Cardiac muscle cell (in vitro differentiated cells and primary cell): ENCODE data around the gene PSMG4. TPM values are rescaled to one million over a fixed set of nuclear protein-coding genes. Genes with fewer than 3 reads are reported as not detected.
"Not testable (repeated sequence)": the region's sequence is repeated elsewhere in the genome, so short reads cannot be mapped to it uniquely, and the experiment has no call there.

Source experiments
- DNase-seq, 2 donors: peaks; one replicate each; pipeline versions ENCODE4 v3.0.0 to v3.0.0-alpha.2; 2010 to 2017; ENCODE audit warnings: low read depth in 1 of 2, low spot score in 1 of 2
- H3K27ac ChIP-seq: fragments of 200-600 bp; sonication (generic); 2 replicates; pipeline ENCODE4 v1.5.1; 2016
- H3K27me3 ChIP-seq: fragments of 200-600 bp; sonication (generic); 2 replicates; pipeline ENCODE4 v1.6.0; 2016; ENCODE audit warnings: control low read depth
- H3K36me3 ChIP-seq: fragments of 200-600 bp; sonication (generic); 2 replicates; pipeline ENCODE4 v1.5.1; 2016; ENCODE audit warnings: control low read depth
- H3K4me1 ChIP-seq: fragments of 200-600 bp; sonication (generic); 2 replicates; pipeline ENCODE4 v1.8.1; 2017; ENCODE audit warnings: low read depth, mild to moderate bottlenecking, mixed run types
- H3K4me3 ChIP-seq: fragments of 200-600 bp; sonication (generic); 2 replicates; pipeline ENCODE4 v1.5.1; 2016; ENCODE audit warnings: mild to moderate bottlenecking
- H3K9me3 ChIP-seq: fragments of 200-600 bp; sonication (generic); 2 replicates; pipeline ENCODE4 v1.5.1; 2017; ENCODE audit warnings: low read depth, mild to moderate bottlenecking, control low read depth
- CTCF ChIP-seq: IDR thresholded peaks from 2 replicates; pipeline ENCODE4 v1.5.1; 2012; ENCODE audit warnings: low read depth, mild to moderate bottlenecking, low read length
- polyA plus RNA-seq: library from polyadenylated mRNA; unstranded; fragments of >200 nt; fragmentation: Nextera tagmentation; extraction: Ambion mirVana; gene quantifications from 2 replicates; pipeline ENCODE4 v1.2.1, GENCODE V29; 2016
- total RNA-seq: library from RNA; depleted of rRNA; stranded (reverse); fragments of >200 nt; gene quantifications from 2 replicates; pipeline ENCODE4 v1.2.3, GENCODE V29; 2016

Gene PSMG4
- total and polyA plus RNA-seq, 2 experiments from 2014 or later = 22.2 to 44.0 TPM

GRCh38 chr6:3237761-3238662 lies 20.7 kb upstream of the PSMG4 start:
- peaks cover 4% of the 10 kb centered on the region for H3K4me1 ChIP-seq
- H3K27me3 ChIP-seq = peaks cover 8% of the 10 kb centered on the region
- no peak for TF ChIP-seq CTCF
- no peaks in the 10 kb centered on the region for H3K36me3 ChIP-seq
- no peak for DNase-seq
- H3K4me3 ChIP-seq = no peak overlapping the region
- no peaks in the 10 kb centered on the region for H3K9me3 ChIP-seq
- H3K27ac ChIP-seq = no peak overlapping the region

DNA sequence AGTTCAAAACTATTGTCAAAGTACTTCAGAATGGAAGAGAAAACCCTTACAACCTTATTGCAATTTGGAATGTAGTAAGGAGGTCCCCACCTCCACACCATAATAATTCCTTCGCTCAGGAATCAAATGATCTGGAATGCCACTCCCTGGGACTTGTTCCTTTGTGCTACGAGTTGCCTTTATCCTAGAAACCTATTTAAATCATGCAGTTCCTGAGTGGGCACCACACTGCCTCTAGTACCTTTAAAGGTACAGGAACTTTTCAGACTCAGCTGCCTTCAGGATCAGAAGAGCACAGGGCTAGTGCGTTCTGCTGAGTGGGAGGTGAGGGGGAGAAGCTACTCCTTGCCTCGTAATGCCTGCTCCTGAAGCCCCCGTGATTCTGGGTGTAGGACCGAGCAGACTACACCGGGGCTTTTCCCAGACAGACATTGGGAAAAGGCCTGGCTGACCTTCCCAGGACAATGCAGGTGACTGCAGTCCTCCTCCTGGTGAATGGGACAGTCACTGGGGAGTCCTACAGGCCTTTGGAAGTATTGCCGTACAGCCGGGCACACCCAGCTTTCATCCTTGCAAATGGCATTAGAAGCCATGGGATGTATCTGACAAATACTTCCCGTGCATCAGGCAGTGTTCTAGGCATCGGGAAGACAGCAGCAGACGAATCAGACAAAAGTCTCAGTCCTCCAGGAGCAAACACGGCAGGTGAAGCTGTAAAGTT lies 19.5 kb upstream of the PSMG4 start:
- Histone ChIP-seq H3K4me1 (peaks cover 4% of the 10 kb centered on the region), H3K27me3 (no peaks in the 10 kb centered on the region), H3K4me3 (no peak overlapping the region), H3K36me3 (no peaks in the 10 kb centered on the region), H3K9me3 (no peaks in the 10 kb centered on the region), H3K27ac (no peak overlapping the region)
- TF ChIP-seq CTCF = peak; percentile 15
- DNase-seq = no peak

- Histone ChIP-seq H3K4me3 (no peak overlapping the region), H3K9me3 (no peaks in the 10 kb centered on the region), H3K36me3 (no peaks in the 10 kb centered on the region), H3K27me3 (no peaks in the 10 kb centered on the region), H3K4me1 (peaks cover 4% of the 10 kb centered on the region), H3K27ac (no peak overlapping the region)
- TF ChIP-seq CTCF = no peak
- DNase-seq = no peak
These were observed 18.2 kb upstream of the PSMG4 start for GRCh38 chr6:3240595-3240994.

DNA sequence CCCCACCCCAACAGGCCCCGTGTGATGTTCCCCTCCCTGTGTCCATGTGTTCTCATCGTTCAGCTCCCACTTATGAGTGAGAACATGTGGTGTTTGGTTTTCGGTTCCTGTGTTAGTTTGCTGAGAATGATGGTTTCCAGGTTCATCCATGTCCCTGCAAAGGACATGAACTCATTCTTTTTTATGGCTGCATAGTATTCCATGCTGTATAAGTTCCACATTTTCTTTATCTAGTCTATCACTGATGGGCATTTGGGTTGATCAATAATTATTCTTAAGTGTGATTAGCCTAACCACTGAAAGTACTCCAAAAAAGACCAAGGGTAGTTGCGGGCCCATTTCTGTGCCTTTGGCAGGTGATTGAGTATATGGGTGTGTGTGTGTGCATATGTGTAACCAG lies 17.0 kb upstream of the PSMG4 start:
- DNase-seq = not testable (repeated sequence)

GRCh38 chr6:3242768-3243167 lies 16.0 kb upstream of the PSMG4 start:
- TF ChIP-seq CTCF = no peak
- H3K9me3 ChIP-seq = no peaks in the 10 kb centered on the region
- H3K36me3 ChIP-seq = no peaks in the 10 kb centered on the region
- H3K4me3 ChIP-seq = no peak overlapping the region
- no peak for DNase-seq
- H3K27me3 ChIP-seq = no peaks in the 10 kb centered on the region
- no peaks in the 10 kb centered on the region for H3K4me1 ChIP-seq
- H3K27ac ChIP-seq = no peak overlapping the region

More for the DNA sequence above, 17.0 kb upstream of the PSMG4 start:
- not testable (repeated sequence) for H3K36me3 ChIP-seq, H3K9me3 ChIP-seq, H3K27ac ChIP-seq, H3K4me3 ChIP-seq, H3K4me1 ChIP-seq, H3K27me3 ChIP-seq
